Keratinocyte (primary cell): ENCODE results near the gene SPP2. TPM values are rescaled to one million over a fixed set of nuclear protein-coding genes. Genes with fewer than 3 reads are reported as not detected.

Source experiments
- DNase-seq: peaks from one replicate; pipeline ENCODE4 v3.0.0-alpha.2; 2011; ENCODE audit warnings: low read depth, missing footprints, low spot score
- FAIRE-seq: peaks from 2 replicates; lab custom pipeline; 2011; peaks lifted over from hg19 to GRCh38; lab: Jason Lieb, UNC
- H2AFZ ChIP-seq: 2 replicates; pipeline ENCODE4 v1.6.0; 2012; ENCODE audit warnings: low read length, control low read depth, inconsistent platforms; ENCODE audit not compliant: control insufficient read depth
- H3K27ac ChIP-seq: 2 replicates; pipeline ENCODE4 v1.5.1; 2011; ENCODE audit warnings: low read length; ENCODE audit not compliant: control insufficient read depth, insufficient read depth
- H3K27me3 ChIP-seq: 3 replicates; pipeline ENCODE4 v1.6.0; 2011; ENCODE audit warnings: low read length; ENCODE audit not compliant: control insufficient read depth, insufficient read depth; ENCODE audit errors: extremely low read depth
- H3K36me3 ChIP-seq, 2 experiments: 2 replicates in 1 of 2; 3 replicates in 1 of 2; pipeline ENCODE4 v1.5.1; 2011; ENCODE audit warnings: low read length in 2 of 2, mild to moderate bottlenecking in 1 of 2; ENCODE audit not compliant: control insufficient read depth in 2 of 2, insufficient read depth in 2 of 2; ENCODE audit errors: extremely low read depth in 1 of 2
- H3K4me1 ChIP-seq: 3 replicates; pipeline ENCODE4 v1.5.1; 2011; ENCODE audit warnings: low read length; ENCODE audit not compliant: control insufficient read depth, insufficient read depth; ENCODE audit errors: extremely low read depth
- H3K4me2 ChIP-seq: 3 replicates; pipeline ENCODE4 v1.6.0; 2011; ENCODE audit warnings: low read depth, low read length; ENCODE audit not compliant: control insufficient read depth, insufficient read depth; ENCODE audit errors: extremely low read depth
- H3K4me3 ChIP-seq, 3 experiments: fragments of 200-600 bp in 1 of 3; sonication (generic) in 1 of 3; 2 replicates in 2 of 3; 3 replicates in 1 of 3; pipeline ENCODE4 v1.5.1; 2011 to 2016; ENCODE audit warnings: low read length in 3 of 3, mild to moderate bottlenecking in 3 of 3, control low read depth in 2 of 3, inconsistent platforms in 1 of 3, low read depth in 1 of 3, mixed read lengths in 1 of 3, mixed run types in 1 of 3, moderate library complexity in 1 of 3; ENCODE audit not compliant: control insufficient read depth in 2 of 3, insufficient read depth in 2 of 3; ENCODE audit errors: extremely low read depth in 1 of 3
- H3K79me2 ChIP-seq: 2 replicates; pipeline ENCODE4 v1.6.0; 2012; ENCODE audit warnings: low read length; ENCODE audit not compliant: control insufficient read depth, insufficient read depth
- H3K9ac ChIP-seq: 3 replicates; pipeline ENCODE4 v1.6.0; 2011; ENCODE audit warnings: low read length; ENCODE audit not compliant: control insufficient read depth, insufficient read depth; ENCODE audit errors: extremely low read depth
- H3K9me1 ChIP-seq: 3 replicates; pipeline ENCODE4 v1.6.0; 2011; ENCODE audit warnings: low read length; ENCODE audit not compliant: control insufficient read depth, insufficient read depth; ENCODE audit errors: extremely low read depth
- H3K9me3 ChIP-seq: 2 replicates; pipeline ENCODE4 v1.5.1; 2012; ENCODE audit warnings: low read depth, low read length; ENCODE audit not compliant: control insufficient read depth
- H4K20me1 ChIP-seq: 3 replicates; pipeline ENCODE4 v1.6.0; 2011; ENCODE audit warnings: low read length; ENCODE audit not compliant: control insufficient read depth, insufficient read depth; ENCODE audit errors: extremely low read depth
- EZH2 ChIP-seq: IDR thresholded peaks from one replicate; pipeline ENCODE4 v1.6.1; 2012; ENCODE audit warnings: inconsistent platforms, mild to moderate bottlenecking, low read length, moderate library complexity
- dilution Hi-C: fragments of 300-500 bp; cut with MboI; formaldehyde crosslinking; loops from one replicate; pipeline ENCODE4 v1.7.0; 2020; ENCODE audit warnings: low sequenced_read_pairs; ENCODE audit not compliant: extremely low pct_ligation_motif_present
- polyA minus RNA-seq, 3 experiments: library from RNA; depleted of rRNA, polyadenylated mRNA; stranded (reverse); fragments of >200 nt; gene quantifications; 1 replicate in 1 of 3; 2 replicates in 1 of 3; 3 replicates in 1 of 3; pipeline ENCODE4 v1.2.3, GENCODE V29; 2011
- polyA plus RNA-seq, 5 experiments: library from polyadenylated mRNA; depleted of rRNA in 3 of 5; stranded (reverse) in 3 of 5; stranded (forward) in 1 of 5; unstranded in 1 of 5; fragments of >200 nt; gene quantifications; 1 replicate in 1 of 5; 2 replicates in 3 of 5; 3 replicates in 1 of 5; pipeline versions ENCODE4 v1.2.1 to v1.2.3, GENCODE V29; 2011 to 2012; ENCODE audit warnings: missing spikeins in 2 of 5, low read depth in 1 of 5, low replicate concordance in 1 of 5
- TF ChIP-seq, protein P1 (sequence below), 3 experiments: IDR thresholded peaks in 1 of 3; conservative IDR thresholded peaks in 1 of 3; optimal IDR thresholded peaks in 1 of 3; 2 replicates in 2 of 3; 3 replicates in 1 of 3; pipeline versions ENCODE3 to v1.5.1; 2011; ENCODE audit warnings: low read length in 3 of 3, mild to moderate bottlenecking in 3 of 3, moderate library complexity in 2 of 3, control low read depth in 1 of 3, inconsistent platforms in 1 of 3; ENCODE audit not compliant: insufficient read depth in 2 of 3; ENCODE audit errors: extremely low read depth in 1 of 3

Gene SPP2, protein sequence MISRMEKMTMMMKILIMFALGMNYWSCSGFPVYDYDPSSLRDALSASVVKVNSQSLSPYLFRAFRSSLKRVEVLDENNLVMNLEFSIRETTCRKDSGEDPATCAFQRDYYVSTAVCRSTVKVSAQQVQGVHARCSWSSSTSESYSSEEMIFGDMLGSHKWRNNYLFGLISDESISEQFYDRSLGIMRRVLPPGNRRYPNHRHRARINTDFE
- polyA plus RNA-seq (0.13 to 0.14 TPM in 2 of 3 replicates, not detected in the other), polyA minus RNA-seq (not detected in 3 replicates)
- not detected for polyA plus RNA-seq (2011; ENCODE audit: low read depth)
- polyA plus RNA-seq (2011; cell fraction: cytosol; rRNA removed) = 0.09 TPM in 1 of 2 replicates, not detected in the other
- polyA plus RNA-seq (2011; cell fraction: nucleus; rRNA removed) = 0.20 TPM in 1 of 2 replicates, not detected in the other
- 0.17 TPM in 1 of 2 replicates, not detected in the other for polyA plus RNA-seq (2012; ENCODE audit: low replicate concordance)
- polyA minus RNA-seq (2011; cell fraction: cytosol; rRNA and poly(A)+ RNA removed) = not detected
- polyA minus RNA-seq (2011; cell fraction: nucleus; rRNA and poly(A)+ RNA removed) = not detected in 2 replicates

DNA sequence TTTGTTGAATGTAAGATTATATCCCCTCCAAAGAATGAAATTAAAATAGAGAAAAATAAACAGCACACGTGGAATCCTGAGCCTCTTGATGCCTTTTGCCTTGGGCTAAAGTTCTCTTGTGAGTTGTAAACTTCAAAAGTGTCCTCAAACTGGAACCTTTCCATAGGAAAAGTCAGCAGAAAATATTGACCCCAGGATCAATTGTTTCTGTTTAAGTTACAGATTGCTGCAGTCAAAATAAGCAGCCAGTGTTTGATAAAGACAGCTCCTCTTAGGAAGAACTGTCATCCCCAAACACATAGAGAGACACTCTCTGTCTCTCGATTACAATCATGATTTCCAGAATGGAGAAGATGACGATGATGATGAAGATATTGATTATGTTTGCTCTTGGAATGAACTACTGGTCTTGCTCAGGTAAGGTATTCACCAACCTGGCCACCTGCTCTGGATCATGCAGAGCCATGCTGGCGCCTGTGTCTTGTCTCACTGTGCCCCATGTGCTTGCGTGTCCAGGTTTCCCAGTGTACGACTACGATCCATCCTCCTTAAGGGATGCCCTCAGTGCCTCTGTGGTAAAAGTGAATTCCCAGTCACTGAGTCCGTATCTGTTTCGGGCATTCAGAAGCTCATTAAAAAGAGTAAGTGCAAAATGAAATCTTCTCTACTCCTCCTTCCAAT lies at the start of gene SPP2:
Gene SPP2, plus strand, starts transcription at position 248 of the 681 bp plus-strand sequence. Its CDS starts 85 bp downstream, at position 333.
- H3K79me2 ChIP-seq = no peaks in the 10 kb centered on the region
- H3K27ac ChIP-seq = no peak within 1 kb of the TSS
- DNase-seq (no peak), FAIRE-seq (peak; percentile 51)
- peaks cover 13% of the 10 kb centered on the region for H3K4me1 ChIP-seq
- no peak for TF ChIP-seq EZH2
- TF ChIP-seq, protein P1, sequence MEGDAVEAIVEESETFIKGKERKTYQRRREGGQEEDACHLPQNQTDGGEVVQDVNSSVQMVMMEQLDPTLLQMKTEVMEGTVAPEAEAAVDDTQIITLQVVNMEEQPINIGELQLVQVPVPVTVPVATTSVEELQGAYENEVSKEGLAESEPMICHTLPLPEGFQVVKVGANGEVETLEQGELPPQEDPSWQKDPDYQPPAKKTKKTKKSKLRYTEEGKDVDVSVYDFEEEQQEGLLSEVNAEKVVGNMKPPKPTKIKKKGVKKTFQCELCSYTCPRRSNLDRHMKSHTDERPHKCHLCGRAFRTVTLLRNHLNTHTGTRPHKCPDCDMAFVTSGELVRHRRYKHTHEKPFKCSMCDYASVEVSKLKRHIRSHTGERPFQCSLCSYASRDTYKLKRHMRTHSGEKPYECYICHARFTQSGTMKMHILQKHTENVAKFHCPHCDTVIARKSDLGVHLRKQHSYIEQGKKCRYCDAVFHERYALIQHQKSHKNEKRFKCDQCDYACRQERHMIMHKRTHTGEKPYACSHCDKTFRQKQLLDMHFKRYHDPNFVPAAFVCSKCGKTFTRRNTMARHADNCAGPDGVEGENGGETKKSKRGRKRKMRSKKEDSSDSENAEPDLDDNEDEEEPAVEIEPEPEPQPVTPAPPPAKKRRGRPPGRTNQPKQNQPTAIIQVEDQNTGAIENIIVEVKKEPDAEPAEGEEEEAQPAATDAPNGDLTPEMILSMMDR (optimal IDR thresholded peaks at IDR 0.05 in 1 of 3, IDR thresholded peaks at IDR 0.05 in 1 of 3, conservative IDR thresholded peaks at IDR 0.05 in 1 of 3; ENCODE audit: extremely low read depth in 1 of 3, insufficient read depth in 2 of 3, low read length in 3 of 3) = no peak
- no peaks in the 10 kb centered on the region for H3K9me3 ChIP-seq
- no peaks in the 10 kb centered on the region for H3K9me1 ChIP-seq
- peak within 1 kb of the TSS; percentile 64 for H2AFZ ChIP-seq
- H3K4me2 ChIP-seq = peak within 1 kb of the TSS; percentile 34
- no peaks in the 10 kb centered on the region for H4K20me1 ChIP-seq
- H3K27me3 ChIP-seq = no peaks in the 10 kb centered on the region
- H3K9ac ChIP-seq = no peak within 1 kb of the TSS
- H3K36me3 ChIP-seq = no peaks in the 10 kb centered on the region
- dilution Hi-C loops = no loop called here
- no peak within 1 kb of the TSS for H3K4me3 ChIP-seq

DNA sequence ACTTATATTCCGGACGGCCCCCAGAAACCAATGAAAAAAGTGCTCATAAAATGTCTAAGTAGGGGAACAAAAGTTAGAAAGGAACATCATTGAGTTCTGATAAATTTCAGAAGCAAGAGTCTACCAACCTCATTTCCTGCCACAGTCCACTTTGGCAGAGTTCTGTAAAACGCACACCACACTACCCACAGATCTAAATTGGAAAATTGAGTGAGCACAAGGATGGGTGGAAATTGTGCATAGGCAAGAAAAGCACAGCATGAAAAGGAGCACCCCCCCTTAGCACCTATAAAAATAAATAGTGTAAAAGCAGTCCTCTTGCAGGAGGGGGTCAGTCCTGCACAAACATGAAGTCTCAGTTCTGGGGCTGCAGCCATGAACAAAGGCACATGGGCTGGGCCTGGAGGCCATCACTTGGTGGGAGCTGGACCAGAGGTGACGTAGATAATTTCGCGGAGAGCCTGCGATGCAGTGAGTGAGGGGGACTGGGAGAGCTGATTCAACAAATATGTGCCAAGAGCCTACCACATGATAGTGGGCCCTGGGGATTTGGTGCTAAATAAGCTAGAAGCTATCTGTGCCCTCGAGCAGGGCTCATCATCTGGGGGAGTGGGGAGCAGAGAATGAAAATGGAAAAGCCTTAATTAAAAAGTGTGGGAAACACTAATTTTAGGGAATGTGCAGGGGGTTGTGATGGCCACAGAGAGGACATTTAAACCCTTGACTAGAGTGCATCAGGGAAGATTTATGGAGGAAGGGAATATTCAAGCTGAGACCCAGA lies 48.9 kb upstream of the SPP2 start:
- FAIRE-seq = no peak

More for the DNA sequence above, 48.9 kb upstream of the SPP2 start:
- Histone ChIP-seq H3K4me1 (peaks cover 10% of the 10 kb centered on the region), H3K36me3 (no peaks in the 10 kb centered on the region), H3K4me3 (no peak overlapping the region), H3K9ac (no peak overlapping the region), H3K27ac (no peak overlapping the region), H3K9me3 (no peaks in the 10 kb centered on the region), H3K27me3 (no peaks in the 10 kb centered on the region), H4K20me1 (no peaks in the 10 kb centered on the region), H2AFZ (no peak overlapping the region), H3K4me2 (no peak overlapping the region), H3K79me2 (no peaks in the 10 kb centered on the region), H3K9me1 (no peaks in the 10 kb centered on the region)
- DNase-seq = no peak
- TF ChIP-seq, protein P1 (optimal IDR thresholded peaks at IDR 0.05 in 1 of 3, IDR thresholded peaks at IDR 0.05 in 1 of 3, conservative IDR thresholded peaks at IDR 0.05 in 1 of 3; ENCODE audit: extremely low read depth in 1 of 3, insufficient read depth in 2 of 3, low read length in 3 of 3) = no peak
- no peak for TF ChIP-seq EZH2
- dilution Hi-C loops = no loop called here
